HL-60 (cell line): ENCODE data around the gene MORC4.

Experiments
- GABPA ChIP-seq: IDR thresholded peaks from 2 replicates; pipeline ENCODE4 v1.6.1; 2012; ENCODE audit warnings: low read depth
- TF ChIP-seq, protein P1 (sequence below): IDR thresholded peaks from one replicate; pipeline ENCODE4 v1.5.1; 2011; ENCODE audit warnings: low read length, control low read depth, inconsistent platforms; ENCODE audit not compliant: insufficient read depth

DNA sequence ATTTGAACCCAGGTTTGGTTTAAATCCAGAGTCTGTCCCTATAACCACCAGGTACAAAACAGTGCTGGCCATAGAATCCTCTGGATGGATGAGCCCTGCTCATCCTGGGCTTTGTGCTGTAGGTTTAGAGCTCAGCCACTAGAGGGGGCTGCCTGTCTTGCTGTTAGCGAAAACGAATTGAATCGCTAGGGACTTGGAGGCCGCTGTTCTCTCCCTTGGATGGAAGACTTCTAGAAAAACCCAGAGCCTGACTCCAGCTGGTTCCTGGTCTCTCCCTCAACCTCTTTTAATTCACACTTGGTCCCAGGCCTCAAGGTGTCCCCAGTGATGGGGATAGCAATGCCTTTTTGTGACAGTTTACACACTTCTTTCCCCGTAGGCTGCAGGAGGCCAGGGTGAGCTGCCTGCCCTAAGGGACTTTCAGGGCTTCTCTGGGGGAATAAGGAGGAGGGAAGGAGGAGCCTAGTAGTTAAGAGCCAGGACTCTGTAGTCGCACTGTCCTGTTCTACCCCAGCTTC is 105.6 kb downstream of the MORC4 start:
- no peak for TF ChIP-seq GABPA
- TF ChIP-seq, protein P1, sequence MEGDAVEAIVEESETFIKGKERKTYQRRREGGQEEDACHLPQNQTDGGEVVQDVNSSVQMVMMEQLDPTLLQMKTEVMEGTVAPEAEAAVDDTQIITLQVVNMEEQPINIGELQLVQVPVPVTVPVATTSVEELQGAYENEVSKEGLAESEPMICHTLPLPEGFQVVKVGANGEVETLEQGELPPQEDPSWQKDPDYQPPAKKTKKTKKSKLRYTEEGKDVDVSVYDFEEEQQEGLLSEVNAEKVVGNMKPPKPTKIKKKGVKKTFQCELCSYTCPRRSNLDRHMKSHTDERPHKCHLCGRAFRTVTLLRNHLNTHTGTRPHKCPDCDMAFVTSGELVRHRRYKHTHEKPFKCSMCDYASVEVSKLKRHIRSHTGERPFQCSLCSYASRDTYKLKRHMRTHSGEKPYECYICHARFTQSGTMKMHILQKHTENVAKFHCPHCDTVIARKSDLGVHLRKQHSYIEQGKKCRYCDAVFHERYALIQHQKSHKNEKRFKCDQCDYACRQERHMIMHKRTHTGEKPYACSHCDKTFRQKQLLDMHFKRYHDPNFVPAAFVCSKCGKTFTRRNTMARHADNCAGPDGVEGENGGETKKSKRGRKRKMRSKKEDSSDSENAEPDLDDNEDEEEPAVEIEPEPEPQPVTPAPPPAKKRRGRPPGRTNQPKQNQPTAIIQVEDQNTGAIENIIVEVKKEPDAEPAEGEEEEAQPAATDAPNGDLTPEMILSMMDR = peak; percentile 63
